ENCODE results near the gene ADIPOR2.

DNA sequence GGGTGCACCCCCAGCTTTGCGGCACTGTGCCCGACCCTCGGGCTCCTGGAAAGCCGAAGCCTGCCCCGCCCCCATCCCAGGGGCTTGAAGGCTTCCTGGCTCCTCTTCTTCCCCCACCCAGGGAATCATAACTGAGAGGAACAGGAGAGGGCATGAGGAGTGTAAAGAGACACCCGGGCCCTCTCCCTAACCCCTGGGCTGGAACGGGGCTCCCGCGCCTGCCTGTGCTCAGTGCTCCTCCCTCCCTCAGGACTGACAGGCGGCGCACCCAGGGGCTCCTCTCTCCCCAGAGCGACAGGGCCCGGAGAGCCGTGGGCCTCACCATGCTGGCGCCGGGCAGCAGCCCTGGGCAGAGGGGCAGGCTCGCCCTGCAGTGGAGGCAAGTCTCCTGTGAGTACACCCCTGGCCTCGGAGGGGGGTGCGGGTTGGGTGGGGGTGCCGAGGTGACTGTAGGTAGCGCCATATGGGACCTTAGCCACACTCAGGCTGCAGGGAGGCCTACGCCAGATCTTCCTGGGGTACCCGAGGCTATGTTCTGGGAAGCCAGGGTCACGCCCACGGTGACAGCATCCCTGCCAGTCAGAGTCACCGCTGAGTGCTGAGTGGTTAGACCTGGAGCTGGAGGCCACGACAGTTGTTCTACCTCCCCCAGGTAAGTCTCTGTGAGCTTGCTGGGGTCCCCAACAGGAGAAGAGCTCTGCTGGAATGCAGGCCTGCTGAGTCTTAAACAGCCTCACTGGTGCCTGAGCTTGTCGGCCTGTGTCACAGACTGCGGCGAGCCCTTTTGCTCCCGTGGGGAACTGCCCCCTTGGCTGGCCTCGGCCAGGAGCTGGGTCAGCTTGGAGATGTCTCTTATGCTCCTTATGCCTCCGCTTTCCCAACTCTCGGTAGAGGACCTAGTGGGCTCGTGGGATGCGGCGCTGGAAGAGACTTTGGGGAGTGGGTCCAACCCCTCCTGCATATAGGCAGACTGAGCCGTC is 137.2 kb downstream of the ADIPOR2 start:
- TF ChIP-seq, protein P1, sequence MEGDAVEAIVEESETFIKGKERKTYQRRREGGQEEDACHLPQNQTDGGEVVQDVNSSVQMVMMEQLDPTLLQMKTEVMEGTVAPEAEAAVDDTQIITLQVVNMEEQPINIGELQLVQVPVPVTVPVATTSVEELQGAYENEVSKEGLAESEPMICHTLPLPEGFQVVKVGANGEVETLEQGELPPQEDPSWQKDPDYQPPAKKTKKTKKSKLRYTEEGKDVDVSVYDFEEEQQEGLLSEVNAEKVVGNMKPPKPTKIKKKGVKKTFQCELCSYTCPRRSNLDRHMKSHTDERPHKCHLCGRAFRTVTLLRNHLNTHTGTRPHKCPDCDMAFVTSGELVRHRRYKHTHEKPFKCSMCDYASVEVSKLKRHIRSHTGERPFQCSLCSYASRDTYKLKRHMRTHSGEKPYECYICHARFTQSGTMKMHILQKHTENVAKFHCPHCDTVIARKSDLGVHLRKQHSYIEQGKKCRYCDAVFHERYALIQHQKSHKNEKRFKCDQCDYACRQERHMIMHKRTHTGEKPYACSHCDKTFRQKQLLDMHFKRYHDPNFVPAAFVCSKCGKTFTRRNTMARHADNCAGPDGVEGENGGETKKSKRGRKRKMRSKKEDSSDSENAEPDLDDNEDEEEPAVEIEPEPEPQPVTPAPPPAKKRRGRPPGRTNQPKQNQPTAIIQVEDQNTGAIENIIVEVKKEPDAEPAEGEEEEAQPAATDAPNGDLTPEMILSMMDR (conservative IDR thresholded peaks at IDR 0.05 in 1 of 2, IDR thresholded peaks at IDR 0.05 in 1 of 2; ENCODE audit: low read depth in 1 of 2, low read length in 2 of 2) = no peak
- TF ChIP-seq EZH2 (IDR thresholded peaks at IDR 0.05; ENCODE audit: low read length, missing control alignments) = no peak

Data from fibroblast of lung (primary cell).